Activated CD8-positive, alpha-beta memory T cell treated with anti-CD3 and anti-CD28 coated beads, Interleukin-2, amount 50 U/mL, for 48 hours (primary cell): ENCODE data around the gene CABLES1.

Source experiments
- DNase-seq: peaks from one replicate; pipeline ENCODE4 v3.0.0-alpha.2; 2020

The CABLES1 gene

DNA sequence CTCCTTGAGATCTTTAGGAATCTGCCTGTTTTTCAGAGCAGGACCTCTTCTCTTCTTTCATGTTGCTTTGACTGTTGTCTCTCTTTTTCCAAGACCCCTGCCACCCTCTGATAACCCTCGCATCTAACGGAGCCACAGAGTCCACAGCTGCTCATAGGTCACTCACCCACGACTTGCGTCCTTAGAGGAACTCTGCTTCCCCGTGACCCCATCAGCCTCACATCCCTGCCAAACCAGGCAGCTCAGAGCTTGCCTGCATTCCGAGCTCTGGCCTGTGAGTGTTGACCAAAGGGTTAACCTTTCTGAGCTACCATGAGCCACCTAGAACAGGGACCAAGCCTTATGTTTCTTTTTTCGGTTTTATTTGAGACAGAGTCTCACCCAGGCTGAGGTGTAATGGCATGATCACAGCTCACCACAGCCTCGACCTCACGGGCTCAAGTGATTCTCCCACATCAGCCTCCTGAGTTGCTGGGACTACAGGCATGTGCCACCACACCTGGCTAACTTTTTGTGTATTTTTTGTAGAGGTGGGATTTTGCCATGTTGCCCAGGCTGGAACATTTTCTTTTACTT lies 36.4 kb downstream of the CABLES1 start:
- no peak for DNase-seq

DNA sequence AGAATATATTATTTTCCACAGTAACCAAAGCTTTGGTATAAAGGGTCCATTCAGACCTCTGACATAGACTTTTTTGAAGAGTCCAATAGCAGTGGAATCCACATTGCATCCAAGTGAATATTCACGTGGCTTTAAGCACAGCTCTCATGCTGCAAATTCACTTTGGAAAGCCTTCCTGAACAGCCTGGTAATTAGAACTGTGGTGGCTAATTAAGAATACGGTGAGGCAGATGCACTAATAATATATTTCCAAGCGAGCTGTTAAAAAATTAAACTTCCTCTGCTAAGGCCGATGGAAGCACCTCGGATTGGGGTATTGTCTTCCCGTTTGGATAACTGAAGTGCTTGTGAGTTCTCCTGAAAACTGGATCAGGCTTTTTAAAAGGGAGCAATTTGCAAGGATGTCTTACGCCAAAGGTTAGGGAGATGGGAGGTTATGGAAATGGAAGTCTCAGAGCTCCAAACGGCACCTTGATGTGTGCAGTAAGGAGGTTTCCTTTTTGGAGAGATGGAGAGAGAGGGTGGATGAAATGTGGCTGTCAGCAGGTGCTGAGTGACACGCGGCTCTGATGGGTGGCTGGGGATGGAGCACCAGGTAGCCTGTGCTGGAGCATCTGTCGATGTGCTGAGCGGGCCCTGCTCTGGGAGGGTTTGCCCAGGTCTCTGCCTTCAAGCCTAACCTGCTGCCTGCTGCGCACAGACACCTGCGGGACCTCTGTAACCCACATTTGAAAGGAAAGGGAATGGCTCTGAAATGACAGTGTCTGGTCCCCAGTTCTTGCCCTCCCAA lies 37.5 kb downstream of the CABLES1 start:
- DNase-seq, result no peak

DNA sequence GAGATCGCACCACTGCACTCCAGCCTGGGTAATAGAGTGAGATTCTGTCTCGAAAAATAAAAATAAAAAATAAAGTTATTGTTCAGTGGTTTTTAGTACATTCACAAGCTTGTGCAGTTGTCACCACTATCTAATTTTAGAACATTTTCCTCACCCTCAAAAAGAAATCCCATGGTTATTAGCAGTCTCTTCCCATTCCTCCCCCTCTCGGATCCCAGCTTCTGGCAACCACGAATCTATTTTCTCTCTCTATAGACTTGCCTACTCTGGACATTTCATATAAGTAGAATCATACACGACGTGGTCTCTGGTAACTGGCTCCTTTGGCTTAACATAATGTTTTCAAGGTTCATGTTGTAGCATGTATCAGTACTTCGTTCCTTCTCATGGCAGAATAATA lies 38.6 kb downstream of the CABLES1 start:
- DNase-seq, result no peak

DNA sequence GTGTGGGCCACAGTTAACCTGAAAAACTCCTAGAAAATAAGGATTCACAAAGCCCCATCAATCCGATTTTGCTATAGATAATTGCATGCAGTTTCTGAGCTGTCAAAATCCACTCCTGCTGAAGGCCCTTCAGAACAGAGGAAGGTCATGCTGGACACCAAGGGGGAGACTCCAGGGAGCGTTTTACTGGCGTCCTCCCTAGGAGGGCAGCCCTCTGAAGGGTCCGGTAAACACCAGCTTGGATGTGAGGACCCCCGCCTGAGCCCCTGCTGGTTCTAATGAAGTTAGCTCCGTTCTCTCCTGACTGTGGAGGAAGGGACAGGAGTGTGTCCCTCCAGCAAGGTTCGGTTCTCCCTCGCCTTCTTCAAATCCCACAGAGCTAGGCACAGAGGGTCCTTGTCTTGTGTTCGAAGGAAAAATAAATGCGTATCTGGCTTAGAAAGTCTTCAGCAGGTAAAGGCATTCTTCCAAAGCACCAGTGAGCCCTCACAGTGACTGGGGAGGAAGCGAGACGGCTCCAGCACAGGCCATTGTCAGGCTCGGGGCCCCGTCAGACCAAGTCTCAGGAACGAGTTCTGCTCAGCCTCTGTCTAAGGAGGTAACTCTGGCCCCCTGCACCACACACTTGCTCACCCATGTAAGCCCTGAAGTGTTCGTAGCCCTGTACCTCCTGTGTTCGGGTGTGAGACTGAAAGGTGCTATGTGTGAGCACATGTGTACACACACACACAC lies 41.6 kb downstream of the CABLES1 start:
- DNase-seq, result no peak

DNA sequence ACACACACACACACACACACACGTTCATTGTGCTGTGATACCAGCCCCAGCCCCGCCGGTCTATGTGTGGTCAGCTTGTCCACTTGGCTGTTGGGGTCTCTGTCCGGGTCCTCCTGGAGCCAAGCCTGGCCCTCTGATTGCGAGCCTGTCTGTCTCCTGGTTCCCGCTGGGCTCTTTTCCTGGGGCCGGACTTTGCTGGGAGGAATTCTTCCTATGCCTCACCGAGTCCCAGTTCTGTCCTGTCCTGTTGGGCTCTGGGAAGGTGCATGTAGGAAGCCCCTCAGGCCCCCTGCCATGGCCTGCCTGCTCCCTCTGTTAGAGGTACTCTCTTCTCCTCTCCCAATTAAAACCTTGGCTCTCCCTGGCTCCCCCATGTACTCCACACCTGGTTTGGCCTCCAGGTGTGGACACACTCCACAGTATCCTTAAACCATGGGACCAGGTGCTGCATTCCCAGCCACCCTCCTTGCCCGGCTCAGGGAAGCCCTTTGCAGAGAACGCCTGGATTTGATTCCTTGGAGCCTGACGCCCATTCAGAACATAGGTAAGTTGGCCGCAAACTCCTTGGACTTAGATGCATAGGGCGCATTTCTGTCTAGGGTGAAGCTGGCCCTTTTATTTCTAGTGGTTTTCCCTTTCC lies 42.3 kb downstream of the CABLES1 start:
- no peak for DNase-seq

DNA sequence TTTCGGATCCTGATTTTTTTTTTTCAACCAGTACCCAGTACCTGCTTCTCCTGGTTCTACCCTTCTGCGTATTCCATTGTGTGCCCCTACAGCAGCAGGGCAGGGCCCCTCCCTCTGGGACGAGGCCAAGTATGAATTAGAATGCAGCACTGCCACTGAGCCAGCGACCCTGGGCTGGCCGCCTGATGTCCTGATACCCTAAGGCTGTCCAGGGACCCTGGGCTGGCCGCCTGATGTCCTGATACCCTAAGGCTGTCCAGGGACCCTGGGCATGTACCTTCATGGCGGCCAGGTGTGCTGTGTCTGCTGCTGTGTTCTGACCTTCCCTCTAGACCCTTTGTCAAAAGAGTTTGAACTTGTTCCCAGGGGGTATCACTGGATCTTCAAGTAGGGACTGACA lies 42.9 kb downstream of the CABLES1 start:
- no peak for DNase-seq

DNA sequence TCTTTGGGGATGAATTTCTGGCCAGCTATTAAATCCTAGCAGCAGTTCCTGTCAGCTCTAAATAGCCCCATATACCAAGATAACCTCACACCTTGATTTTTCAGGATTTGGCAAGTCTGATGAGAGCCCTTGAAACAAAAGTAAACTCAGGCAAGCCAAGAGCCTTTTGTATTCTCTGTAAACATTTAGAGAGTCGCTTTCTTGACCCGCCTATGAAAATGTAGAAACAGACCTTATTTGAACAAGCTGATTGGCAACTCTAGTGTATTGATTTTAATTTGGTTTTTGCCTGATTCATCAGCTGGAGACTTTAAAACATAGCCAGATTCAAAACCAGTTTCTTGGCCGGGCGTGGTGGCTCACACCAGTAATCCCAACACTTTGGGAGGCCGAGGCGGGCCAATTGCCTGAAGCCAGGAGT lies 43.4 kb downstream of the CABLES1 start:
- DNase-seq, result no peak

DNA sequence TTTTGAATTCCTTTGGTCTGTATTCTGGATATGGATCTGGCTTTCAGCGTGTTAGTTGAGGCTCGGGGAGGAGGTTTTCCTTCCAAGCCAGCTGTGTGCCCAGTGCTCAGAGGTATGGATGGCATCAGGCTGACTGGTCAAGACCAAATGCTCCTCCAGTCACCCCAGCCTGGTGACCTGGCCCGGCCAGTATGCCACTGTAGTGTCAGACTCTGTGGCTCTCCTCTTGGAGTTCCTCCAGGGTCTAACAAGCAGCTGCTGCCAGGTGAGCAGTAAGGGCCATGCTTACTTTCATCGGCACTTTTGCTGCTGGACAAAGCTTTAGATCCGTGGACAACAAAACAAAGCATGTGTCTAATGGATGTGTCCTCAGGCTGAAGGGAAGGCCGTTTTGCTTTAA lies 44.1 kb downstream of the CABLES1 start:
- DNase-seq, result no peak

DNA sequence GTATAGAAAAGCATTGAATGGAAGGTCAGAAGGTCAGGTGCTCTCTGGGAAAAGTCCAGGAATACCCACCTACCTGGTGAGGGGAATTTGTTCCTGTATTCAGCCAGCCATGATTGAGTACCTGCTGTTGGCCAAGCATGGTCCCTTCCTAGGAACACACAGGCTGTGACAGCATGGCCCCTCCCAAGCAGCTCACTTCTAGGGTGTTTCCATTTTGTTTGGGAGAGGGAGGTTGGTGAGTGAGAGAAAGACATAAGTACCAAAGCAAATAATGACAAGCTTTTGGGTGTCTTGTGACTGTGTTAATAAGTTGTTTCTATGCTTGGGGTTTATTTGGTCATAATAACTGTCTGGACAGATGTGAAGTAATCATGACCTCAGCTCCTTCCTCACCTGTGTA lies 46.3 kb downstream of the CABLES1 start:
- no peak for DNase-seq

DNA sequence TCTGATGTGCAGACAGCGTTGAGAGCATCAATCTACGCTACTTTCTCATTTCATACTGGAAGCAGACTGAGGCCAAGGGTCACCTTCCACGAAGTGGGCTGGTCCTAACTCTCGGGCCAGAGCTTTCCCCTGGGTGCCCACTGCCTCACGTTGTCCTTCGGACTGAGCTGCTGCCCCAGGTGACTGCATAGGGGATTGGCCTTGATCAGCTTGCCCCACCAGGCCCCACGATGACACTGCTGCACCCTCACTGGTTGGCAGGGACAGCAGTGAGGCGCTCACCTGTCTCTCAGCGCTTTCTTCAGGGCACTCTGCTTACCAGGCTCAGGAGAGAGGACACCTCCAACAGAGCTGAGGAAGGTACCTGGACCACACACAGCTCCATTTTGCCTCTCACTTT lies 47.3 kb downstream of the CABLES1 start:
- no peak for DNase-seq

DNA sequence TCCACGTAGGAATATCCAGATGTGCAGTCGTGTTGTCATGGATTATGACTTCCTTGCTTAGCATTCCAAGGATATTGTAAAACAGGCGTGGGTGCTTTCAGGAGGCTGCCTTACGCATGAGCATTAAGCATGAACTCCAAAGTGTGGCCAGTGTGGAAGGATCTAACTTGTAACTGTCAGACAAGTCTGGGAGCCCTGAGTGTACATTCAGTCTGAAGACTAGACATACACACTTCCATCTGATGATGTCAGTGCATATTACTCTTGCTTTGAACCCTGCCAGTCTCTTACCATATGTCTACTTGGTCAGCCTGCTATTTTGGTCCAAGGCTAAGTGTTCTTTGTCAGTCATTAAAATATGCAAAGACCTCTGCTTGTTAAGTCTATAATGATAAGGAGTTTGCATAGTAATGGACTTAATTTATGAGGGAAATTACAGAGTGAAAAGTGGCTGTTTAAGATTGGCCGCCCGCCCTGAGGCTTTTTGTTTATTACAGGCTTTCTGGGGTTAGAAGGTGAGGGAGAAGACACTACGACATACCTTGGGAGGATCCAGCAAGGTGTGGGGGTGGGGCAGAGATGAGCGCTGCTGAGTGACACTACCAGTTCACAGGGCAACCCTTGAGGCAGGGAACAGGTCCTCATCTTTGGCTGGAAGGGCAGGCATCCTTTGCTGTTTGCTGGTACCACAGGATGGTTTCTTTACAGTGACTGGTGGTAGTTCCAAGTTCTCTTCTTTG lies 48.3 kb downstream of the CABLES1 start:
- no peak for DNase-seq

DNA sequence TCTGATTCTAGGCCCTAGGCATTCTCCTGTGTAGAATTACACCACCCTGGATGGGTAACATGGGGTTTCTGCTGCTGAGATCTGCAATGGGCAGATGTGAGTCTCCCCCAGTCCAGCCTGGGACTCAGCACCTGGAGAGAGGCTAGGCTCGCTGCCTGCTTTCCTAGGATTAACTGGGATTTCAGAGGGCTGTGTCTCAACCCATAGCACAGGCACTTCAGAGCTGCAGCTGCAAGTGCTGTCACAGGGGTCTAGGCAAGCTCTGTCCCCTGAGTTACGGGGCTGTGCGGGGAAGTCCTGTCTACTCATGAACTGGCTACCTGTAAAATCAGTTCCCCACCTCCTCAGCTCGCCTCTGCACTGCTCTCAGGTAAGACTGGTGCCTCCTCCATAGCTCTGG lies 51.5 kb downstream of the CABLES1 start:
- no peak for DNase-seq

DNA sequence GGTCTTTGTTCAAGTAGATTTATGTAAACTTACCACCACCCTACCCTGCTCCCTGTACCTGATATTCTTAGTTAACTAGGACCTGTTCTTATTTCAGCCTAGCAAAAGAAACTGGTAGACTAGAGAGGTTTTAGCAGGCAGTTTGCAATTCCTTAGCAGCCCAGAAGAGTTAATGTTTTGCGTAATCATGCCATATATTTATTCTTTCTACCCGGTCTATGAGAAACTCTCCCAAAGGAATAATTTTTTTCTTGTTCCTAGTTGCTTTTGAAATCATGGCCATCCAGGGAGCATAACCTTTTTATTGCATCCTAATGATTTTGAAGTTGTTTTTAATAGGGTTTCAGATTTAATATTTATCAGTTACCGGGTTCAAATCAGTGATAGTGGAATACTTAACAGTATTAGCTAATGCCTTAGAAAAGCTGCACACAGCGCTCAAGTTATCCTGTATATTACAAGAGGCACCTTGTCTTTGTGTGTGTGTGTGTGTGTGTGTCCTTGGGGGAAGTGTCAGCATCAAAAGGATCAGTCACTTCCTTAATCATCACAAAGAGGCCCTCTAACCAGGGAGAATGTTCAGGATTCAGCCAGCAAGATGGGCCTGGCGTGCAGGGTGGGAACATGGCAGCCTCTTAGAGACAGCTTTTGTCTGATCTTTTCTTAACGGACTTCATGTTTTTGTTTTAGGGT lies 52.9 kb downstream of the CABLES1 start:
- DNase-seq, result no peak

DNA sequence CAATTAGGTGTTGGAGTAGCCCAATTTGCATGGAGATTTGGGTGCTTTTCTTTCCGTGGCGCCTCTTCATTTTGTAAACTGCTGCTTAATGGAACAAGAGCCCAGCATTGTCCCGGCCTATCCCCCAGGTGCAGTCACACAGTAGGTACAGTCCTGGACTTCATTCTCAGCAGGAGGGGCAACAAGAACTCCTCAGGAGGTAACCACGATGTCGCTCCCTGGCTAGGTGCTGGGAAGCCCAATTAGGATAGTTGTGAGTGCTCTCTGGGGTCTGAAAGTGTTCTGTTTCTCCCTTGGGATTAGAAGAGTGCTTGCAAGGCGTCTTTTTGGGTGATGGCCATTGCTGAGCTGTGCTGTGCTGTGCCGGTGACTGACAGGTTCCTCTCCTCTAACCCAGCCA lies 53.8 kb downstream of the CABLES1 start:
- DNase-seq, result no peak

DNA sequence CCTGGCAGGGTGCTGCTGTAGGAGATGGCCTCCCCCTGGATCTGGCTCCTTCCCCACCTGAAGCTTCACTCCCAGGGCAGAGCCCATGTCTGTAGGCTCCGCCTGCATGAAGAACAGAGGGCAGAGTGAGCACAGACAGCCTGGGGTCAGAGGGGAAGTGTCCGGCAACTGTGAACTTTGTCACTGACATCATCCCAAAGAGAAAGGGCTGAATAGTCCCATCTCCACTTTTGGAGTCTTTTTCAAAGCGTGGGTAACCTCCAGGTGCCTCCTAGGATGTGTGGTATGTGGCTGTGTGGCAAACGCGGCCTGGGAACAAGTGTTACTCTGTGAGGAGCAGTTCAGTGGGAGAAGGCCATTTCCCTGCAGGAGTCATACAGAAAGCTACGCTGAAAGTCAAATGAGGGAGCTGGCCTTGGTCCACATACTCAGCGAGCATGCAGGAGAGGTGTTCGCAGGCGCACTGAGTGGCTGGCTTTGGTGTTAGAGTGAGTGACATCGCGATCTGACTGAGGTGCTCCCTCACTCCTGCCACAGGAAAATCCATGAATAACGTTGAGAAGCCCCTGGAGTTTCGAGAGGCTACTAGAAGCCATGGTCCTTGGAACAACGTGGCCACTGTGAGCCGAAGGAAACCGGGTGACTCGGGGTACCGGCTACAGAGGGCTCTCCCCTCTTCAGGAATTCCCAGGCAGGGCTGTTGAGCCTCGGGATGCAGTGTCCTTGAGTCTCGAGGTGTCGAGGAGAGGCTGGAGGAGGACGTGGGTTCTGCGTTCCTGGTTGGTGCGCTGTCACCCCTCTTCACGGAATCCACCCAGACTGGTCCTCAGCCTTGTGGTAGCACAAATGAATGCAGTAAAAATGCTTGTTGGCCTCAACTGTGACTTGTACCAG lies 54.7 kb downstream of the CABLES1 start:
- DNase-seq, result no peak

DNA sequence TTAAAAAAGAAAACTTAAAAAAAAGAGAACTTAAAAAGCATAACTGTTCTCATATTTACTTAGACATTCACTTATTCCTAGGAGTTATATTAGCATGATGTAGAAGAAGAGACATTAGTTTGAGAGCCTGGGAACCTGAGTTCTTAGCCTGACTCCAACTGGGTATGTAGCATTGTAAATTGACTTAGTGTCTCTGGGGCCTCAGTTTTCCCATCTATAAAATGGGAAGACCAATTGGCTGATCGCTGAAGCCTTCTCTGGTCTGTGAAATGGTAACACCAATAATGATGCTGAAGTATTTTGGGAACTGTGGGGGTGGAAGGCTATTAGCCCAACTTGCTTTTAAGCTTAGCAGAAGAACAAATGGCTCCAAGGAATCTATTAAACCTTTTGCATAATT lies 55.9 kb downstream of the CABLES1 start:
- no peak for DNase-seq

DNA sequence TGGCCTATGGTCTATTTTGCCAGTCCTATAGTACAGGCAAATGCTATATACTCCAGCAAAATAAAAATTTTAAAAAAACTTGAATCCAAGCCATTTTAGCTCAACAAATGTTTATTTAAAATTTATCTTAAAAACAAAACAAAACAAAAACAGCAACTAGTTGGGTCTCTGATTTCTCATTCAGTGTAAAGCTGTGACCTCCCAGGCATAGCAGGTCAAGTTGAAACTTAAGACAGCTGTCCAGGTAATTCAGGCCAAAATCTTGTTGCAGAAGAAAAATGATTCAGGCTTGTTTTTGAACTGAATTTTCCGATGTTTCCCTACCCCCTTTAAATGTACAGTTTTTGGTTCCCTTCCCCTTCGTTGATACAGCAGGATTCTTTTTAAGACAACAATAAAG lies 58.5 kb downstream of the CABLES1 start:
- DNase-seq, result no peak

DNA sequence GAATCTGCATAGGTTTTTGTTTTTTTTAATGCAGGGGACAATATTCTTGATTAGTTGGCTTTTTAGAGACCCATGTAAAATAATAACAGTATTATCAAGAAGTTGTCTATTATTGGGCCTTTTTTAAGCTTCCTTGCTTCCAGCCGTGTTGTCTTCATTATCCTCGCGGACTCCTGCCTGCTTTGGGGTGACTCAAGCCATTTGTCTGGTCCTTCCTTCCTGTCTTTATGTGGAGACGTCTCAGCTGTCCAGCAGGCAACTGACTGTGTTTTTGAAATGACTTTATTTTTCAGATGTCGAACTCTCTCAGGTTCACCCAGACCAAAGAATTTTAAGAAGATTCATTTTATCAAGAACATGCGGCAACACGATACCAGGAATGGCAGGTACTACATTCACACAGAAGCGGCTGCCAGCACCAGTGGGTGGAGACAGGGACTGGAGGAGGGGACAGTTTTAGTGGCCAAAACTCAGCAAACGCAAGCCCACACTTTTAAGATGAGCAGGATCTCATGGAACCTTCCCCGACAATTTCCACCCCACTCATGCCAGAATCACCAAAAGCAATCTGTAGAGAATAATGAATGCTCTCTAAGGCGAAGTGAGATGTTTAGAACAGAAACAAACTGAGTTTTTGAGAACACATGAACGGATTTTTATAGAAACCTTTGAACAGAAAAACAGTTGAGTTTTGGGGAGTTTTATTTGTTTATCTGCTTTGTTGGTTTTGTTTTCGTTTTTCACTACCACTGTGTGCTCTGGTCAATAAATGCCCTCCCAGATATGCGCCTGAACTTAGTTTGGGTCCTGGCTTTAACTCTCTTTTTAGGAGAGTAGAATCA lies 59.1 kb downstream of the CABLES1 start:
- no peak for DNase-seq

DNA sequence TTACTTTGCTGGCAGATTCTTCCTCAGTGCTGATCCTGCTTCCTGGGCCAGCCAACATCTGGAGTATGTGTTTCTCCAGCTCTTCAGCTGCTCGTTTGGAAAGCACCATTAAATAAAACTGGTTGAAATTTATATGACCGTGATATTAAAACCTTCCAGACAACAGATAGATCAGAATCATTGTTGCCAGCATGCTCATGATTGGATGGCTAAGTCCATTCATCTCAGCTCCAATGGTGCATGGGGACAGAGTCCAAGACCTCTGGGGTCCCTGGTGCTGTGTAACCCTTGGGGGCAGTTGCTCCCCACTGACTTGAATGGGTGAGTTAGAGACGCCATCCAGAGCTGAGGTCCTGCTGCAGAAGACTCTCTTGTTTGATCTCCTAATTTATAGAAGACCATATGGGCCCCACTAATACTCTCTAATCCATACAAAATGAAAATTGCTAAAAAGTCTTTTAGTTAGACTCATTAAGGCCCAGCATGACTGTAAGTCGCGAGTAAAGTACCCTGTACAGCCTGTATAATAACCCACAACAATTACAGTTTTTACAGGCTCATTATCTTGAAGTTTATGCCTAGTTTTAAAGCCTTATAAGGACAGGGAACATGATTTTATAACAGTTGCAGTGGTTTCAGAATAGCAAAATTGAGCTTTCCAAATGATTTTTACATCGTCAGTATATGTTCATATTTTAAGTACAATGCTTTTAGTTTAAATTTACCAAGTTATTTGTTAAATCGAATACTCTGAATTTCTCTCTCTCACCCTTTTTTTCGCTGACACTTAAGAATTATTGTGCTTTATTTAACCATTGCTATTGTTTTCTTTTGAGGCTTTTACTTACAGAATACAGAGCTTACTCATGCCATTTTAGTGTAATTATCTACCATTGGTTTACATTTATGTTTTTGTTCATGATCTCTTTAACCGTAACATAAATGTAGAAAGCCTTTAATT lies 60.0 kb downstream of the CABLES1 start:
- DNase-seq, result no peak
